Measurements from ENCODE around the gene VARS1.
"Not testable (repeated sequence)": the region's sequence is repeated elsewhere in the genome, so short reads cannot be mapped to it uniquely, and the experiment has no call there.

The VARS1 gene

DNA sequence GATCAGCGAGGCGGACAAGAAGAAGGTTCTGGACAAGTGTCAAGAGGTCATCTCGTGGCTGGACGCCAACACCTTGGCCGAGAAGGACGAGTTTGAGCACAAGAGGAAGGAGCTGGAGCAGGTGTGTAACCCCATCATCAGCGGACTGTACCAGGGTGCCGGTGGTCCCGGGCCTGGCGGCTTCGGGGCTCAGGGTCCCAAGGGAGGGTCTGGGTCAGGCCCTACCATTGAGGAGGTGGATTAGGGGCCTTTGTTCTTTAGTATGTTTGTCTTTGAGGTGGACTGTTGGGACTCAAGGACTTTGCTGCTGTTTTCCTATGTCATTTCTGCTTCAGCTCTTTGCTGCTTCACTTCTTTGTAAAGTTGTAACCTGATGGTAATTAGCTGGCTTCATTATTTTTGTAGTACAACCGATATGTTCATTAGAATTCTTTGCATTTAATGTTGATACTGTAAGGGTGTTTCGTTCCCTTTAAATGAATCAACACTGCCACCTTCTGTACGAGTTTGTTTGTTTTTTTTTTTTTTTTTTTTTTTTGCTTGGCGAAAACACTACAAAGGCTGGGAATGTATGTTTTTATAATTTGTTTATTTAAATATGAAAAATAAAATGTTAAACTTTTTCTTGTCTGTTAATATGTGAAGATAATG lies 34.2 kb upstream of the VARS1 start:
- peak; percentile 57 for DNase-seq (ENCODE audit: low read depth)
- TF ChIP-seq, protein P1, sequence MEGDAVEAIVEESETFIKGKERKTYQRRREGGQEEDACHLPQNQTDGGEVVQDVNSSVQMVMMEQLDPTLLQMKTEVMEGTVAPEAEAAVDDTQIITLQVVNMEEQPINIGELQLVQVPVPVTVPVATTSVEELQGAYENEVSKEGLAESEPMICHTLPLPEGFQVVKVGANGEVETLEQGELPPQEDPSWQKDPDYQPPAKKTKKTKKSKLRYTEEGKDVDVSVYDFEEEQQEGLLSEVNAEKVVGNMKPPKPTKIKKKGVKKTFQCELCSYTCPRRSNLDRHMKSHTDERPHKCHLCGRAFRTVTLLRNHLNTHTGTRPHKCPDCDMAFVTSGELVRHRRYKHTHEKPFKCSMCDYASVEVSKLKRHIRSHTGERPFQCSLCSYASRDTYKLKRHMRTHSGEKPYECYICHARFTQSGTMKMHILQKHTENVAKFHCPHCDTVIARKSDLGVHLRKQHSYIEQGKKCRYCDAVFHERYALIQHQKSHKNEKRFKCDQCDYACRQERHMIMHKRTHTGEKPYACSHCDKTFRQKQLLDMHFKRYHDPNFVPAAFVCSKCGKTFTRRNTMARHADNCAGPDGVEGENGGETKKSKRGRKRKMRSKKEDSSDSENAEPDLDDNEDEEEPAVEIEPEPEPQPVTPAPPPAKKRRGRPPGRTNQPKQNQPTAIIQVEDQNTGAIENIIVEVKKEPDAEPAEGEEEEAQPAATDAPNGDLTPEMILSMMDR (conservative IDR thresholded peaks at IDR 0.05; ENCODE audit: control insufficient read depth, insufficient read depth, low read depth, low read length), result peak; percentile 31
- peak overlapping the region; percentile 90 for H3K4me3 ChIP-seq (ENCODE audit: control insufficient read depth, low read depth, low read length)

DNA sequence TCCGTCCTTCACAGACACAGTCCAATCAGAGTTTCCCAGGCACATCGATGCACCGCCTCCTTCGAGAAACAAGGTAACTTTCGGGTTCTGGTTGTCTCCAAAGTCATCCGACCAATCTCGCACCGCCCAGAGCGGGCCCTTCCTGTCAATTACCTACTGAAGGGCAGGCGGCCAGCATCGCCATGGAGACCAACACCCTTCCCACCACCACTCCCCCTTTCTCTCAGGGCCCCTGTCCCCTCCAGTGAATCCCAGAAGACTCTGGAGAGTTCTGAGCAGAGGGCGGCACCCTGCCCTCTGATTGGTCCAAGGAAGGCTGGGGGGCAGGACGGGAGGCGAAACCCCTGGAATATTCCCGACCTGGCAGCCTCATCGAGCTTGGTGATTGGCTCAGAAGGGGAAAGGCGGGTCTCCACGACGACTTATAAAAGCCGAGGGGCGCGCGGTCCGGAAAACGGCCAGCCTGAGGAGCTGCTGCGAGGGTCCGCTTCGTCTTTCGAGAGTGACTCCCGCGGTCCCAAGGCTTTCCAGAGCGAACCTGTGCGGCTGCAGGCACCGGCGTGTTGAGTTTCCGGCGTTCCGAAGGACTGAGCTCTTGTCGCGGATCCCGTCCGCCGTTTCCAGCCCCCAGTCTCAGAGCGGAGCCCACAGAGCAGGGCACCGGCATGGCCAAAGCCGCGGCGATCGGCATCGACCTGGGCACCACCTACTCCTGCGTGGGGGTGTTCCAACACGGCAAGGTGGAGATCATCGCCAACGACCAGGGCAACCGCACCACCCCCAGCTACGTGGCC lies 31.9 kb upstream of the VARS1 start, which contains the start of gene HSPA1B:
TSS of gene HSPA1B (plus strand) at position 453 of the 794 bp plus-strand sequence. CDS start at position 666, 213 bp downstream.
- H3K4me3 ChIP-seq (ENCODE audit: control insufficient read depth, low read depth, low read length), result peak within 1 kb of the TSS; percentile 75
- TF ChIP-seq, protein P1 (conservative IDR thresholded peaks at IDR 0.05; ENCODE audit: control insufficient read depth, insufficient read depth, low read depth, low read length), result no peak
- peak; percentile 100 for DNase-seq (ENCODE audit: low read depth)

DNA sequence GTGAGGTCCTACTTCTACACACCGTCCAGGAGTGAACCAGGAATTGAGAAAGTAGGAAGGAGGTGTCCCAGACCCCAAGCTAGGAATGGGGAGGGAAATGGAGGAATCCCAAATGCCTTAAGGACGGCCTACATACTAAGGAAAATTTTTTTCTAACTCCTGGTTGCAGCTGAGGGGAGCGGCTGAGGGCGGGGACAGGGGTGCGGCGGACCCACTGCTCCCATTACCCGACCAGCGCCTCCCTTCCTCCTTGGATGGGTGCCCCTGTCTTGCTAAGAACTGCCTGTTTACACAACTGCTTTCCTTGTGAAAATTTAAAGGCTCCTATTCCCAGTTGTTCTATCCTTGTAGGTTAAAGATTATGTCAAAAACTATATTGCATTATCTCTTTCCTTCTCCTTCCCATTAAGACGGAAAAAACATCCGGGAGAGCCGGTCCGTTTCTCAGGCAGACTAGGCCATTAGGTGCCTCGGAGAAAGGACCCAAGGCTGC lies 31.3 kb upstream of the VARS1 start:
- peak overlapping the region; percentile 75 for H3K4me3 ChIP-seq (ENCODE audit: control insufficient read depth, low read depth, low read length)
- peak; percentile 88 for DNase-seq (ENCODE audit: low read depth)
- TF ChIP-seq, protein P1 (conservative IDR thresholded peaks at IDR 0.05; ENCODE audit: control insufficient read depth, insufficient read depth, low read depth, low read length), result no peak

DNA sequence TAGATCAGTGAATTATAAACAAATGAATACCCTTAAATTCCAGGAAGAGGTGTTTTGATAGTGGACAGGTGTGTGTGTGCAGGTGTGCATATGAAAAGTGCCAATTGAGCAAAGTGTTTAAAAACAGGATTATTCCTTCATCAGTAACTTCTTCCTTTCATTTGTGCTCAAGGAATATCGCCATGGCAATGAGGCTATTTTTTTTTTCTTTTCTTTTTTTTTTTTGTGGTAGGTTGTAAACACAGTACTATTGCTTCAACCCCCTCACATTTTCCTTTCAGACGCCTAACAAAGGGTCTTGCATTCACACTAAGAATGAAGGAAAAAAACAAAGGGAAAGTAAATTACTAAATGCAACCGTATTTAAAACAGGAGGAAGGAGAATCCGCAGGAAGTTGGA lies 30.0 kb upstream of the VARS1 start:
- TF ChIP-seq, protein P1 (conservative IDR thresholded peaks at IDR 0.05; ENCODE audit: control insufficient read depth, insufficient read depth, low read depth, low read length), result no peak
- H3K4me3 ChIP-seq (ENCODE audit: control insufficient read depth, low read depth, low read length), result no peak overlapping the region
- no peak for DNase-seq (ENCODE audit: low read depth)

DNA sequence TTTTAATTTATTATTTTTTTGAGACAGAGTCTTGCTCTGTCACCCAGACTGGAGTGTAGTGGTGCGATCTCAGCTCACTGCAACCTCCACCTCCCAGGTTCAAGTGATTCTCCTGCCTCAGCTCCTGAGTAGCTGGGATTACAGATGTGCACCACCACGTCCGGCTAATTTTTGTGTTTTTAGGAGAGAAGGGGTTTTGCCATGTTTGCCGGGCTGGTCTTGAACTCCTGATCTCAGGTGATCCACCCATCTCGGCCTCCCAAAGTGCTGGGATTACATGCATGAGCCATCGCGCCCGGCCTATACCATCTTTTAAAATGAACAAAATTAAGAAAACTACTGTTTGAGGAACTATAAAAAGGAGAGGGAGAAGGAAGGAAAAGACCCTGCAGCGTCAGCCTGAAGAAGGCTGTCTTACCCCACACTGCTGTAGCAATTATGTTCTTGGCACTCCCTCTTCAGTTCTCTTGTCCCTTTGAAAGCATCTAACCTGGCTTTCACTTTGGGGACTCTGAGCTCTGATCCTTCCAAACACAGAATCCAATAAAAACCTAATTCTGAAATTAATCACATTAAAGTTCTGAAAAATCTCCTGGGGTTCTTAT lies 28.1 kb upstream of the VARS1 start:
- not testable (repeated sequence) for H3K4me3 ChIP-seq (ENCODE audit: control insufficient read depth, low read depth, low read length); DNase-seq (ENCODE audit: low read depth)

DNA sequence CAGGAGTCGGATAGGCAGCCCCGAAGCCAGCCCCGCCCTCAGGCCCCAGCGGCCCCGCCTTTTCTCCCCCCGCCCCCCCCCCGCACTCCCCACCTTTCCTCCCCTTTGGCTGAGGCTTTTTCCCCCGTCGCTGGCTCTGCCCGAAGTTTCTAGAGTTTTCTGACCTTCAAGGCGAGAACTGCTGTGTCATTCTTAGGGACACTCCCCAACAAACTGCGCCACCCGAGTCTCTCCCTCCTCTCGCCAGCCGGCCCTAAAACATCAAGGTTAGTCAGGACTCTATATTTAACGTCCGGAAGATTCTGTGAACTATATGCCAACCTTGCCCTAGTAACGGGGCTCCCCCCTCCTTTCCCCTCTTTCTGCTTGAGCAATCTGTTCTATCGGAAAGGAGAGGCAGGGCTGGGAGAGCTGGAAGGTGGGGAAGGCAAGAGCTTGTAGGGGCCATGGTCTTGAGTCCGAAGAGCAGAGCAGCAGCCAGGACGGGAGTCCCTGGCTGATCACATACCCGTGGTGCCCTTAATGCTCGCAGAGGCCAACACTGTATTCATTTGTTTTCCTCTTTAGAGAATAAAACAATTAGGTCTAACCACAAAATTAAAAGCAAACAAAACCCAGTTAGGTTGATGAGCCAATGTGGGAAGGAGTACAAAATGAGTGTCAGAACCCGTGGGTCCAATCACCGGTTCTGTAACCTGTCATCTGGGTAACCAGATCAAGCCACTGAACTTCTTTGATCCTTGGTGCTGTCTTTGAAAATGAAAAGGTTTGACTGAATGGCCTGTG lies 26.7 kb upstream of the VARS1 start:
- TF ChIP-seq, protein P1 (conservative IDR thresholded peaks at IDR 0.05; ENCODE audit: control insufficient read depth, insufficient read depth, low read depth, low read length), result no peak
- peak overlapping the region; percentile 63 for H3K4me3 ChIP-seq (ENCODE audit: control insufficient read depth, low read depth, low read length)
- peak; percentile 85 for DNase-seq (ENCODE audit: low read depth)

Measured in fibroblast of mammary gland (primary cell).